Psoas muscle (tissue), 8 donors: ENCODE measurements around the gene EBPL. TPM values are rescaled to one million over a fixed set of nuclear protein-coding genes. Genes with fewer than 3 reads are reported as not detected.

Experiments
- ATAC-seq, 4 donors: fragments of 200-7000 bp; cut with Tn5 transposase; one replicate each; pipeline ENCODE4 v1.9.1; 2020; ENCODE audit warnings: moderate library complexity in 3 of 4, mild to moderate bottlenecking in 2 of 4
- DNase-seq, 2 donors: peaks; one replicate each; pipeline ENCODE4 v3.0.0-alpha.2; 2020
- H3K27ac ChIP-seq: fragments of 200-600 bp; one replicate; pipeline ENCODE4 v1.8.0; 2022
- H3K27me3 ChIP-seq, 3 donors: fragments of 200-600 bp in 1 of 3; one replicate each; pipeline versions ENCODE4 v1.6.1 to v1.8.0; 2013 to 2022; ENCODE audit warnings: low read length in 2 of 3, mild to moderate bottlenecking in 2 of 3, moderate library complexity in 1 of 3; ENCODE audit not compliant: insufficient read depth in 3 of 3
- H3K36me3 ChIP-seq, 2 donors: fragments of 200-600 bp in 1 of 2; one replicate each; pipeline versions ENCODE4 v1.6.1 to v1.8.0; 2013 to 2022; ENCODE audit warnings: low read depth in 1 of 2, mild to moderate bottlenecking in 1 of 2, moderate library complexity in 1 of 2; ENCODE audit not compliant: insufficient read depth in 1 of 2
- H3K4me1 ChIP-seq: fragments of 200-600 bp; one replicate; pipeline ENCODE4 v1.8.0; 2022
- H3K4me3 ChIP-seq: fragments of 200-600 bp; one replicate; pipeline ENCODE4 v1.8.0; 2022; ENCODE audit warnings: mild to moderate bottlenecking
- H3K9me3 ChIP-seq: fragments of 200-600 bp; one replicate; pipeline ENCODE4 v1.8.0; 2022
- CTCF ChIP-seq: fragments of 200-600 bp; IDR thresholded peaks from one replicate; pipeline ENCODE4 v1.8.0; 2022; ENCODE audit warnings: antibody characterized with exemption
- WGBS, 3 donors: extraction: QIAGEN DNeasy Blood & Tissue Kit; methylation state at CpG; one replicate each; pipeline versions ENCODE4 v1.1.6 to v1.1.7; 2013; 5-methylcytosine and 5-hydroxymethylcytosine counted together
- intact Hi-C, 2 donors: fragments of 100-400 bp; cut with DNase I; formaldehyde crosslinking; loops; one replicate each; pipeline versions ENCODE4 v1.11.0 to v1.14.2; 2022
- polyA plus RNA-seq, 3 donors: library from polyadenylated mRNA; stranded (reverse); fragments of 200-250 nt; gene quantifications; one replicate each; pipeline ENCODE4 v1.2.3, GENCODE V29; 2013
- total RNA-seq, 4 donors: library from RNA; stranded (reverse); fragmentation: NEBNext Ultra II Directional in 2 of 4; extraction: Animal tissue kit (Norgen Biotek cat#: 25700) in 2 of 4; gene quantifications; one replicate each; pipeline versions ENCODE4 v1.2.1 to v1.2.4, GENCODE V29; 2021 to 2023
- donor health status: healthy with polysubstance abuse.
- donor health status: DM: no; HTN: no; CAD: no; lungs with moderate emphysema.
- donor health status: Bipolar disorder and iron deficiency.
- donor health status: healthy.
- donor health status: DM: yes; HTN: yes; CAD: no.
- donor health status: DM: no; HTN: no; CAD: no.
- donor health status: DM: no; HTN: no; CAD: no.
- donor health status: DM: yes; HTN: yes; CAD: no.

The EBPL gene
- total and polyA plus RNA-seq, 7 donors, result 4.8 to 10.6 (median 7.3) TPM

- intact Hi-C loops, result loop anchor here (5.0 to 10.0 kb wide), 5 partner anchors 38 to 471 kb away; partner anchors contain the start of genes EBPL (in 1 of the 2), KPNA3 (in 1 of the 2) and SPRYD7 (in 1 of the 2)
- TF ChIP-seq CTCF, result no peak
- DNase-seq (no peak), ATAC-seq (no peak)
- Histone ChIP-seq H3K27ac (peak overlapping the region; percentile 97), H3K27me3 (no peaks in the 10 kb centered on the region), H3K4me1 (peaks cover 67% of the 10 kb centered on the region), H3K4me3 (no peak overlapping the region), H3K36me3 (no peaks in the 10 kb centered on the region), H3K9me3 (no peaks in the 10 kb centered on the region)
- WGBS, 3 donors, result 16 to 38% (median 24%) methylated on average over 3 of the region's 3 CpGs
These were observed 37.3 kb downstream of the EBPL start for GRCh38 chr13:49654011-49654410.

- H3K27ac ChIP-seq, result peak overlapping the region; percentile 97
- H3K4me3 ChIP-seq, result no peak overlapping the region
- DNase-seq (no peak), ATAC-seq (no peak)
- H3K4me1 ChIP-seq, result peaks cover 69% of the 10 kb centered on the region
- no peak for TF ChIP-seq CTCF
- no peaks in the 10 kb centered on the region for H3K9me3 ChIP-seq
- intact Hi-C loops, result loop anchor here (2.0 to 10.0 kb wide), 6 partner anchors 39 to 471 kb away; partner anchors contain the start of genes KPNA3 (in 2 of the 2), EBPL (in 1 of the 2) and SPRYD7 (in 1 of the 2)
- H3K36me3 ChIP-seq, result no peaks in the 10 kb centered on the region
- no peaks in the 10 kb centered on the region for H3K27me3 ChIP-seq
These were observed 37.8 kb downstream of the EBPL start for GRCh38 chr13:49653478-49653877.

- H3K27ac ChIP-seq, result peak overlapping the region; percentile 97
These were observed 38.7 kb downstream of the EBPL start for GRCh38 chr13:49652355-49653305.

More at GRCh38 chr13:49652355-49653305, 38.7 kb downstream of the EBPL start:
- peak; percentile 74 to 92 for DNase-seq
- Histone ChIP-seq H3K27me3 (no peaks in the 10 kb centered on the region), H3K4me1 (peaks cover 68% of the 10 kb centered on the region), H3K36me3 (no peaks in the 10 kb centered on the region), H3K9me3 (no peaks in the 10 kb centered on the region), H3K4me3 (peak overlapping the region; percentile 51)
- peak; percentile 76 to 82 (median 78) for ATAC-seq
- intact Hi-C loops, result loop anchor here (2.0 to 10.0 kb wide), 6 partner anchors 40 to 472 kb away; partner anchors contain the start of genes KPNA3 (in 2 of the 2), EBPL (in 1 of the 2) and SPRYD7 (in 1 of the 2)
- 18 to 22% (median 21%) methylated on average over 13 to 16 of the region's 16 CpGs for WGBS, 3 donors
- peak; percentile 66 for TF ChIP-seq CTCF
